ENCODE data around the gene GUCD1. TPM values are rescaled to one million over a fixed set of nuclear protein-coding genes. Genes with fewer than 3 reads are reported as not detected.

The GUCD1 gene
- total and polyA plus RNA-seq, 2 of the 13 experiments (the other 11 are each of a cell fraction or from before 2014, with no cell fraction given), result 128 to 245 TPM

- TF ChIP-seq ZNF609 (CRISPR knock-in tag; IDR thresholded peaks at IDR 0.05; ENCODE audit: borderline replicate concordance), result peak; percentile 34; the same call in 1 of the 2 replicates
- no peak for TF ChIP-seq ZSCAN20 (CRISPR knock-in tag; IDR thresholded peaks at IDR 0.05; ENCODE audit: borderline replicate concordance)
- no peak for TF ChIP-seq ZNF276 (CRISPR knock-in tag; IDR thresholded peaks at IDR 0.05; ENCODE audit: low read depth)
- TF ChIP-seq TCF7L2 (IDR thresholded peaks at IDR 0.05; ENCODE audit: low read depth, low read length), result no peak
- 0 out of 2 replicates have a peak, but pooled peaks have one; percentile 54 for TF ChIP-seq MTA1 (CRISPR knock-in tag; IDR thresholded peaks at IDR 0.05; ENCODE audit: borderline replicate concordance)
- no peak for TF ChIP-seq YEATS2 (CRISPR knock-in tag; IDR thresholded peaks at IDR 0.05; ENCODE audit: borderline replicate concordance)
- peak; percentile 32; the same call in 1 of the 2 replicates for TF ChIP-seq CREB1 (IDR thresholded peaks at IDR 0.05)
- TF ChIP-seq CREB1 (CRISPR knock-in tag; IDR thresholded peaks at IDR 0.05), result no peak
- TF ChIP-seq ZUFSP (CRISPR knock-in tag; IDR thresholded peaks at IDR 0.05; ENCODE audit: borderline replicate concordance), result no peak
- TF ChIP-seq REPIN1 (CRISPR knock-in tag; IDR thresholded peaks at IDR 0.05; ENCODE audit: borderline replicate concordance, low read depth), result no peak
- no peak for TF ChIP-seq ZNF20 (CRISPR knock-in tag; IDR thresholded peaks at IDR 0.05)
- TF ChIP-seq KLF6 (CRISPR knock-in tag; IDR thresholded peaks at IDR 0.05), result no peak
- no peak for TF ChIP-seq ZNF547 (CRISPR knock-in tag; IDR thresholded peaks at IDR 0.05)
- TF ChIP-seq TRIM24 (CRISPR knock-in tag; IDR thresholded peaks at IDR 0.05), result no peak
- TF ChIP-seq SALL1 (CRISPR knock-in tag; IDR thresholded peaks at IDR 0.05), result peak; percentile 53; the same call in 1 of the 2 replicates
- no peak for TF ChIP-seq HHEX (CRISPR knock-in tag; IDR thresholded peaks at IDR 0.05)
- peak; percentile 27; the same call in 1 of the 2 replicates for TF ChIP-seq ARID4A (CRISPR knock-in tag; IDR thresholded peaks at IDR 0.05; ENCODE audit: borderline replicate concordance)
Observed at GRCh38 chr22:24500277-24500820, 54.6 kb downstream of the GUCD1 start (continued).
